Suppressor macrophage treated with lipopolysaccharide for 1 hour (primary cell): ENCODE measurements around the gene HUS1B.

ENCODE experiments used
- DNase-seq, 3 donors: peaks; one replicate each; pipeline ENCODE4 v3.0.0-alpha.2; 2020 to 2022

The HUS1B gene

DNA sequence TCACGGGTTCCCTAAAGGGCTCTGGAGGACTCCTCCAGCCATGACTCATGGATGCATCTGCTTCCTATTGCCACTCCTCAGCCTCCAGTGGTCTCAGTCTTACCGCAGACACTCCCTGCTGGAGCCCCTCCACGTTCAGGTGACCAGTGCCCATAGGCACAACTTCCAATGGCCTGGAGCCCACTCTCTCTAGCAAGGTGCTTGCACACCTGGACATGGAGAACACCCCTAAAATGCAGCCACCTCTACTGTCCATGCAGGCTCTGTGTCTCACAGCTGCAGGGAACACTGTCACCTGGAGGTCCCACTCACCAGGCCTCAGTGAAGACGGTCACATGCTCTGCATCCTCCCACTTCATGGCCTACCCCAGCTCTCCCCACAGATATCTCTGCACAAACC lies 36.0 kb downstream of the HUS1B start:
- no peak for DNase-seq

DNA sequence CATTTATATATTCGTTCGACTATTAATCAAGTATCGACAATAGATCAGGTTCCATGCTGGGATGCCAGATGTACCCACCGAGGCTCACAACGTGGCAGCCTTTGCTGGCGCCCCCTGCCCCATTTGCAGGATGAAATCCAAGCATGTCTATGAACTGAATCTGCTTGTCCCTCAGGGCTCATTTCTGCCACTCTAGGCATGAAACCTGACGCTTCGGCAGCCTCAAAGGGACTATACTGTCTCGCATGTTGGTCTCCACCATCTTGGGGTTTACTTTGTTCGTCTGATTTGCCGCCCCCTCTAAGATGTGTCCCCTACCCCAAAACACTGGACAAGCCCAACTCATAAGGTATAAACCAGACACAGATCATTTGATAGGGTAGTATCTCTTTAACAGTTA lies 36.7 kb downstream of the HUS1B start:
- DNase-seq: no peak

DNA sequence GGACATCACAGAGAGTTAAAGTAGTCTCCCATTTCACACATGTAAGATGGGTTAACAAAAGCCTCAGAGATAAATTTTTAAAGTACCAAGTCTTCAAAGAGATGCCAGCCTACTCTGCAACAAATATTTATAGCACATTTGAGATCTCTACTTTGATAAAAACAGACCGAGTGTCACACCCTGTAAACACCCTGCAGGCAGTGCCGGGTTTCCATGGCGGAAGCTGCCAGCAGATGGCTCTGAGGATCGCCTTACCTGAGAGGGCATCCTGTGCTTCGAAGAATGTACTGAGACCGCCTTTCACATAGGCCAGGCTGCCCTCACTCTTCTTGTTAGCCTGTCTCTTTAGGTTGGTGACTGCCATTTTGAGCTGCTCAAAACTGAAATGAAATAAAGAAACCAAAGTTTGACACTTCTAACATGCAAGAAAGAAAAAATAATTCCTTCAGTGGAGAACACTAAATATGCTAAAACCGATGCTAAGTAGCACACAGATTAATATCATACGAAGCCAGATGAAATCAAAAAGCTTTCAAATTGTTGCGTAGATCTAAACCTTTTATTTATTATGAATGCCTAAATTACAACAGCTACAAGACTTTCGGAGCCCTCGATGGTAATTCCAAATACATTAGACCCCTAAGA lies 39.3 kb downstream of the HUS1B start:
- no peak for DNase-seq

DNA sequence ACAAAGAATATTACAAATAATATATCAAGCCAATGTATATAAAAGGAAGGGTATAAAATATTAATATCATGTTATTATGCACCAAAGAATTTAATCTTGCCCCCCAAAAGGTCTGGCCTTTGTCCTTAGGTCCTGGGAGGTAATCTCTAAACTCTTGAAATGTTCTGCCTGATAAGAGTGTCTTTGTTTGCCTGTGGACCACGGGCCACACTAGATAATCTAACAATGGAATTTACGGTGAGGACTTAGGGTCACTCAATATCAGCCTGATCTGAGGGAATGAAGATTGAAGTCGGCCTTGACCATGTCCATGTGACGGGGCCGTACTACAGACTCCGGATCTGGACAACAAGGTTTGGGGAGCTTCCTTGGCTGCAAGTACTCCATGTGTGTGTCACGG lies 42.9 kb downstream of the HUS1B start:
- DNase-seq: no peak

DNA sequence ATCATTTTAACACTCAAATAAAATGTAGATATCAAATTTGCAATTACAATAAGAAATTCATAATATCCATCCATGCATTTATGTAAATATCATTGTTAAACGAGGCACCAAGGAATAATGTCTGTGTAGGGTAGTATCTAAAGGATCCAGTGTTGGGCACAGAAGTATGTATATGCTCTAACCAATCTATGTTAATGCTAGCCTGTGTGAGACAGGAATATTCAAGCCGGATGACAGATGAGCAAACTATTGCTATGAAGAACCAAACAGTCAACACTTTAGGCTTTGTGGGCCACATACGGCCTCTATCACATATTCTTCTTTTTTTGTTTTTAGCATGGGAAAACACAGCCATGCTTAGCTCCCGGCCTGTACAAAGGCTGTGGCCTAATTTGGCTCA lies 45.0 kb downstream of the HUS1B start:
- DNase-seq: no peak

DNA sequence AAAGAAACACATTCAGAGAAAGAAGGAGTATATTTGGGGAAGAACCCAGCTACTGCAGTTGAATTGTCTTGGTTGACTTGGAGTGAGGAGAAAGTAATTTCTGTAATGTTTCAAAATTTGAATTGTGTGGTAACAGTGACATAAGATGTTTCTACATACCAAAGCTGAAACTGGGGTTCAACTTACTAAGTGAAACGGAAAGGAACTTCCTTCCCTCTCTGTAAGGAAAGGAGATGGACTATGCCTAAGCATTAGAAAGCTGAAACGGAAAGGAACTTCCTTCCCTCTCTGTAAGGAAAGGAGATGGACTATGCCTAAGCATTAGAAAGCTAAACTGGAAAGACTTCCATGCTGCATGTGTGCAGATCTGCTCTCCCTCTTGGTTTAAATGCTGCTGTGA lies 46.0 kb downstream of the HUS1B start:
- DNase-seq: peak; percentile 47 to 75 (median 69)

DNA sequence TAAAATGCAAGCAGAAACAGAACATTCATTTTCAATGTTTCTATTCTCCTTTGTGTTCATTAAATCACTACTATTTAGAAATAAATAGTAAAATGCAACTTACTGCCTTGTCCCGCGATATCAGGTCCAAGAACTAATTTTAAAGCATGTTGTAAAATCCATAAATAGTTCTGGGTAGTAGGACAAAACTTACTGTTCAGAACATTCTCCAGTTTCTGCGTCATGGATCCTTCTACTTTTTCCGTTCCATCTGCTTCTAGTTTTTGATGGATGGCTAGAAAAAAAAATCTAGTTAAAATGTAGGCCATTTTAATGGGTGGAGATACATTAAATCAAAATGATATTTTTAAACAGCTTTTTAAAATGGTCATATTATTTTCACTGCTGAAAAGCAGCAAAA lies 47.0 kb downstream of the HUS1B start:
- no peak for DNase-seq

DNA sequence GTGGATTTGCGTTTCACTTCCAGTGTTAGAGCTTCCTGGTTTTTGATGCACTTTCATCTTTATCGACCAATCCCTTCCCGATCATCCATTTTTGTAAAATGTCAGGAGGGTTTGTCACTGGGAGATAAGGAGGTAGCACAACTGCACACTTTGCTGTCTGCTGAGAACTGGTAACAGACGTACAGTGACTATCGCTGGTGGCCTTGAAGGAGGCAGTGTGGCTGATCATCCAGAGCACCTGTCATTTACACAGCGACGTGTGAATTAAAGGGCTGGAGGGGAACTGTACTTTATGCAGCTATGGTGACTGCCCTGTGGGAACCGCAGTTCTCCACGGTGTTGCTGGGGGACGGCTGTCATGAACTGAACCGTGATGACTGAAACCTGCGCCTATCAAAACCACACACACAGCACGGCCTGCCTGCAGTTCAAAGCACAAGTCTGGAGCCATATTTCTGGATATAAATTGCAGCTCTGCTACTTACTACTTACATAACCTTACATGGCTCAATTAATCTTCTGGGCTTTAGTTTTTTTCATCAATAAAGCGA lies 50.0 kb downstream of the HUS1B start:
- no peak for DNase-seq
